ENCODE measurements around the gene KCNB1. TPM values are rescaled to one million over a fixed set of nuclear protein-coding genes. Genes with fewer than 3 reads are reported as not detected.

The KCNB1 gene
- total RNA-seq, 1 donor from 2014 or later: 21.3 TPM

DNA sequence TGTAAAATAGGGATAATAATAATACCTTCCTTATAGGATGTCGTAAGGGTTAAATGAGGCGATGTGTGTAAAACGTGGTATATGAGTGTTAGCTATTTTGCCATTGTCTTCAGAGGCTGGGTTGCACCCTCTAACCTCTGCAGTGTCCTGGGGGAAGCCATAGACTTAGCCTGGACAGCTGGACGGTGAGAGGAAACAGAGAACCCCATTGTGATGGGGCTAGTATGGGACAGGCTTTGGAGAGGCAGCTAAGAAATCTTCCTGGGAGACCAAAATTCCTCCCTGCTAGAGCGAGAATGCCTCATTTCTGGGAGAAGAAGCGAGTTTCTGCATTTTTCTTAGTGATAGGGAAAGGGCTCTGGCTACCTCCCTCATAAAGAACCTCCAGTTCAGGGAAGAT lies 22.8 kb downstream of the KCNB1 start:
- Mint-ChIP-seq H3K36me3 (ENCODE audit: unreplicated experiment) (peaks cover 9% of the 10 kb centered on the region), H3K27ac (ENCODE audit: unreplicated experiment) (no peak overlapping the region), H3K27me3 (ENCODE audit: unreplicated experiment) (peaks cover 43% of the 10 kb centered on the region), H3K4me1 (ENCODE audit: unreplicated experiment) (no peaks in the 10 kb centered on the region), H3K4me3 (ENCODE audit: unreplicated experiment) (no peak overlapping the region), H3K9me3 (ENCODE audit: unreplicated experiment) (no peaks in the 10 kb centered on the region)
- TF ChIP-seq, protein P1, sequence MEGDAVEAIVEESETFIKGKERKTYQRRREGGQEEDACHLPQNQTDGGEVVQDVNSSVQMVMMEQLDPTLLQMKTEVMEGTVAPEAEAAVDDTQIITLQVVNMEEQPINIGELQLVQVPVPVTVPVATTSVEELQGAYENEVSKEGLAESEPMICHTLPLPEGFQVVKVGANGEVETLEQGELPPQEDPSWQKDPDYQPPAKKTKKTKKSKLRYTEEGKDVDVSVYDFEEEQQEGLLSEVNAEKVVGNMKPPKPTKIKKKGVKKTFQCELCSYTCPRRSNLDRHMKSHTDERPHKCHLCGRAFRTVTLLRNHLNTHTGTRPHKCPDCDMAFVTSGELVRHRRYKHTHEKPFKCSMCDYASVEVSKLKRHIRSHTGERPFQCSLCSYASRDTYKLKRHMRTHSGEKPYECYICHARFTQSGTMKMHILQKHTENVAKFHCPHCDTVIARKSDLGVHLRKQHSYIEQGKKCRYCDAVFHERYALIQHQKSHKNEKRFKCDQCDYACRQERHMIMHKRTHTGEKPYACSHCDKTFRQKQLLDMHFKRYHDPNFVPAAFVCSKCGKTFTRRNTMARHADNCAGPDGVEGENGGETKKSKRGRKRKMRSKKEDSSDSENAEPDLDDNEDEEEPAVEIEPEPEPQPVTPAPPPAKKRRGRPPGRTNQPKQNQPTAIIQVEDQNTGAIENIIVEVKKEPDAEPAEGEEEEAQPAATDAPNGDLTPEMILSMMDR (IDR thresholded peaks at IDR 0.05): no peak
- DNase-seq (ENCODE audit: extremely low spot score, unreplicated experiment): no peak

DNA sequence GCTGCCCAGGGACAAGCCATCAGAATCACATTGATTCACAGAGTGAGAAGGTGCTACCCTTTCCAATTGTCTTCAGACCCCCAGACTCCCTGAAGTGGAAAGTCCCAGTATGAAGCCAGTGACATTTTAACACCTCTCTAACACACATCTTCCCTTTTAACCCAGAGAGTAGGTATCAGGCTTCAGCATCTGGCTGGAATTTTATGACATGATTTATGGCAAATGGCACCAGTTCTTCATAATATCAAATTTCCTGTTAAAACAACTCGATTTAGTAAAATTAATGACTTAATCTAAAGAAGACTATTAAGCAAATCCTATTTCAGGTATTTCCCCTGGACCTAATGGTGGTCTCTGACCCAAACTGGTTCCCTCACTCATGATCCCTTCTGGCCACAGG lies 25.0 kb downstream of the KCNB1 start:
- no peak overlapping the region for H3K4me3 Mint-ChIP-seq (ENCODE audit: unreplicated experiment)
- DNase-seq (ENCODE audit: extremely low spot score, unreplicated experiment): no peak
- no peaks in the 10 kb centered on the region for H3K4me1 Mint-ChIP-seq (ENCODE audit: unreplicated experiment)
- peaks cover 14% of the 10 kb centered on the region for H3K36me3 Mint-ChIP-seq (ENCODE audit: unreplicated experiment)
- H3K9me3 Mint-ChIP-seq (ENCODE audit: unreplicated experiment): no peaks in the 10 kb centered on the region
- TF ChIP-seq, protein P1 (IDR thresholded peaks at IDR 0.05): no peak
- H3K27me3 Mint-ChIP-seq (ENCODE audit: unreplicated experiment): peaks cover 47% of the 10 kb centered on the region
- H3K27ac Mint-ChIP-seq (ENCODE audit: unreplicated experiment): no peak overlapping the region

- H3K9me3 Mint-ChIP-seq (ENCODE audit: unreplicated experiment): no peaks in the 10 kb centered on the region
- H3K27me3 Mint-ChIP-seq (ENCODE audit: unreplicated experiment): peaks cover 47% of the 10 kb centered on the region
- H3K27ac Mint-ChIP-seq (ENCODE audit: unreplicated experiment): no peak overlapping the region
- peaks cover 15% of the 10 kb centered on the region for H3K36me3 Mint-ChIP-seq (ENCODE audit: unreplicated experiment)
- H3K4me1 Mint-ChIP-seq (ENCODE audit: unreplicated experiment): no peaks in the 10 kb centered on the region
- no peak for DNase-seq (ENCODE audit: extremely low spot score, unreplicated experiment)
- no peak overlapping the region for H3K4me3 Mint-ChIP-seq (ENCODE audit: unreplicated experiment)
- TF ChIP-seq, protein P1 (IDR thresholded peaks at IDR 0.05): no peak
These were observed 25.8 kb downstream of the KCNB1 start for GRCh38 chr20:49456646-49457045.

- no peaks in the 10 kb centered on the region for H3K4me1 Mint-ChIP-seq (ENCODE audit: unreplicated experiment)
- no peak overlapping the region for H3K4me3 Mint-ChIP-seq (ENCODE audit: unreplicated experiment)
- TF ChIP-seq, protein P1 (IDR thresholded peaks at IDR 0.05): no peak
- no peak overlapping the region for H3K27ac Mint-ChIP-seq (ENCODE audit: unreplicated experiment)
- no peaks in the 10 kb centered on the region for H3K9me3 Mint-ChIP-seq (ENCODE audit: unreplicated experiment)
- H3K27me3 Mint-ChIP-seq (ENCODE audit: unreplicated experiment): peaks cover 47% of the 10 kb centered on the region
- H3K36me3 Mint-ChIP-seq (ENCODE audit: unreplicated experiment): peaks cover 15% of the 10 kb centered on the region
- no peak for DNase-seq (ENCODE audit: extremely low spot score, unreplicated experiment)
These were observed 26.8 kb downstream of the KCNB1 start for GRCh38 chr20:49455691-49456090.

DNA sequence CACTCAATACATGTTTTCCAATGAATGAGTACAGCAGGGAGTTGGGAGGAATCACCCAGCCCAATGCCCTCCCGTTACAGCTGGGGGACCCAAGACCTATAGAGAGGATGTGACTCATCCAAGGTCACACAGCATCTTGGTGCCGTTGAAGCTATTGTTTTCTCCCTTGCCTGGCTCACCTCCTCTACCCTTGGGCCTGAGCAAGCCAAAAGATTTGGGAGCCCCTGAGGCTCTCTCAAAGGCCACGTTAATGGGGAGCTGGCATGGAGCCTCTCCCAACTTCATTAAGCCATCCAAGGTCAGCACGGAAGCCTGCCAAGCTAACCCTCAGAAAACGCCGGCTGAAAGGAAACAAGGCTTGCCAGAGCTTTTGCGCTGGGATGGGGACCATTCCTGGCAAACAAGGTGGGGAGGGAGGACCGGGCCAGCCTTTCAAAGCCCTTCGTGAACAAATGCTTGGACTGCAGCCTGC lies 30.4 kb downstream of the KCNB1 start:
- H3K9me3 Mint-ChIP-seq (ENCODE audit: unreplicated experiment): no peaks in the 10 kb centered on the region
- H3K4me3 Mint-ChIP-seq (ENCODE audit: unreplicated experiment): no peak overlapping the region
- no peak for DNase-seq (ENCODE audit: extremely low spot score, unreplicated experiment)
- peaks cover 13% of the 10 kb centered on the region for H3K36me3 Mint-ChIP-seq (ENCODE audit: unreplicated experiment)
- no peak overlapping the region for H3K27ac Mint-ChIP-seq (ENCODE audit: unreplicated experiment)
- H3K4me1 Mint-ChIP-seq (ENCODE audit: unreplicated experiment): peaks cover 15% of the 10 kb centered on the region
- TF ChIP-seq, protein P1 (IDR thresholded peaks at IDR 0.05): no peak
- H3K27me3 Mint-ChIP-seq (ENCODE audit: unreplicated experiment): peaks cover 26% of the 10 kb centered on the region

Measured in osteocyte (in vitro differentiated cells).